ENCODE data around the gene TPGS1. TPM values are rescaled to one million over a fixed set of nuclear protein-coding genes. Genes with fewer than 3 reads are reported as not detected.

The TPGS1 gene
- total RNA-seq, 1 donor from 2014 or later = 20.3 TPM

GRCh38 chr19:517721-518597 lies 10.7 kb downstream of the TPGS1 start:
- no peak for DNase-seq (ENCODE audit: low spot score)

- DNase-seq (ENCODE audit: low spot score) = no peak
Observed at GRCh38 chr19:518598-519231, 11.4 kb downstream of the TPGS1 start.

GRCh38 chr19:519449-519865 lies 12.2 kb downstream of the TPGS1 start:
- DNase-seq (ENCODE audit: low spot score) = no peak

- DNase-seq (ENCODE audit: low spot score) = no peak
Observed at GRCh38 chr19:522726-523125, 15.4 kb downstream of the TPGS1 start.

- no peak for DNase-seq (ENCODE audit: low spot score)
Observed at GRCh38 chr19:524062-524674, 16.9 kb downstream of the TPGS1 start.

- no peak for DNase-seq (ENCODE audit: low spot score)
Observed at GRCh38 chr19:525029-525428, 17.7 kb downstream of the TPGS1 start.

GRCh38 chr19:525857-526419 lies 18.6 kb downstream of the TPGS1 start:
- no peak for DNase-seq (ENCODE audit: low spot score)

GRCh38 chr19:530134-531008 lies 23.1 kb downstream of the TPGS1 start:
- no peak for DNase-seq (ENCODE audit: low spot score)

GRCh38 chr19:531009-531752 lies 23.9 kb downstream of the TPGS1 start:
- peak; percentile 96 for DNase-seq (ENCODE audit: low spot score)

- no peak for DNase-seq (ENCODE audit: low spot score)
Observed at GRCh38 chr19:531753-532560, 24.7 kb downstream of the TPGS1 start, which contains the start of gene CDC34. CDC34 (plus strand) TSS chr19:531760; CDS start chr19:531932, 172 bp downstream.

- no peak for DNase-seq (ENCODE audit: low spot score)
Observed at GRCh38 chr19:532561-533363, 25.5 kb downstream of the TPGS1 start.

- no peak for DNase-seq (ENCODE audit: low spot score)
Observed at GRCh38 chr19:533364-534058, 26.2 kb downstream of the TPGS1 start.

- no peak for DNase-seq (ENCODE audit: low spot score)
Observed at GRCh38 chr19:534088-534487, 26.8 kb downstream of the TPGS1 start.

GRCh38 chr19:535017-535835 lies 27.9 kb downstream of the TPGS1 start:
- DNase-seq (ENCODE audit: low spot score) = no peak

GRCh38 chr19:536031-536880 lies 29.0 kb downstream of the TPGS1 start:
- DNase-seq (ENCODE audit: low spot score) = no peak

GRCh38 chr19:536881-537404 lies 29.6 kb downstream of the TPGS1 start:
- no peak for DNase-seq (ENCODE audit: low spot score)

All from mesenteric fat pad (tissue), 1 donor.